HFFc6 (cell line): ENCODE results near the gene IL4I1. TPM values are rescaled to one million over a fixed set of nuclear protein-coding genes. Genes with fewer than 3 reads are reported as not detected.

Experiments
- DNase-seq: peaks from one replicate; pipeline ENCODE4 v3.0.0-alpha.2; 2018
- H3K27ac Mint-ChIP-seq: 2 replicates; pipeline ENCODE4 v1.8.0; 2020; ENCODE audit warnings: mild to moderate bottlenecking, mixed read lengths
- H3K27me3 Mint-ChIP-seq: 2 replicates; pipeline ENCODE4 v1.8.0; 2021; ENCODE audit warnings: mild to moderate bottlenecking, moderate library complexity, mixed read lengths; ENCODE audit not compliant: insufficient read depth
- H3K36me3 Mint-ChIP-seq: 2 replicates; pipeline ENCODE4 v1.8.0; 2021; ENCODE audit warnings: low read depth, mixed read lengths
- H3K4me1 Mint-ChIP-seq: 2 replicates; pipeline ENCODE4 v1.8.0; 2020; ENCODE audit warnings: low read depth, mixed read lengths
- H3K4me3 Mint-ChIP-seq: 2 replicates; pipeline ENCODE4 v1.8.0; 2020; ENCODE audit warnings: mild to moderate bottlenecking, moderate library complexity, mixed read lengths
- H3K9me3 Mint-ChIP-seq: 2 replicates; pipeline ENCODE4 v1.8.0; 2020; ENCODE audit warnings: mild to moderate bottlenecking, mixed read lengths
- total RNA-seq, 6 experiments: library from RNA; stranded (reverse); fragmentation: NEBNext Ultra II Directional; extraction: Animal tissue kit (Norgen Biotek cat#: 25700); gene quantifications; 2 replicates in 1 of 6; 3 replicates in 5 of 6; pipeline ENCODE4 v1.2.3, GENCODE V29; 2021
- TF ChIP-seq, protein P1 (sequence below): fragments of 200-600 bp; sonication (generic); IDR thresholded peaks from 2 replicates; pipeline ENCODE4 v1.5.0; 2021; ENCODE audit warnings: antibody characterized with exemption, mild to moderate bottlenecking

Gene IL4I1
- total RNA-seq, 6 experiments from 2014 or later: 0.24 to 0.48 (median 0.41) TPM; not detected in 1

DNA sequence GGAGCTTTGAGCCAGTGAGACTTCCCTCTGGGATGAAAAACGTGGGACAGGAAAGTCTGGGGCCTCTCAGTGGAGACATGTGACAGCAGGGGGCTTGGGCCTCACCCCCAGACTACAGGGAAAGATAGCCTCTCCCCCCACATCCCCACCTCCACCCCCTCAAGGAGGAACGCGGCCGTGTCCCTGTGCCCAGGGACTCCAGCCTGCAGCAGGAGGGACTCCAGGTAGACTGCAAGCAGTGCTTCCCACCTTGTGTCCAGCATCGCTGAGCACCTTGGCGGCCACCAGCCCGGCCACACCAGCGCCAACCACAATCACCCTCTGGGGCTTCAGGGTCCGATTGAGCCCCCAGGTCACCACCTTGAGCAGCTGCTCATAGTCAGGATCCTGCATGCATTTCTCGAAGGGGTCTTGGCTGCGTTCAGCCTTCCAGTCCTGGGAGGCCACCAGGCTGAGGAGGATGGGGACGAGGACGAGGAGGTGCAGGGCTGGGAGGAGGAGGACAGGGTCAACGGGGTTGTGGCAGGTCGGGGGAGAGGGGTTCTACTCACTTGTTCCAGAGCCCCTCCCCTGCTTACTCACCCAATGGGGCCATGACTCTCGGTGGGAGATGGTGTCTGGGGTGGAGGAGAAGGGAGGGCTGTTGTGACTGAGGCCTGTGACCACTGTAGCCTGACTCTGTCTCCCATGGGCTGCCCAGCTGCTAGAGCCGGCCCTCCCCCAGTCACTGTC, 955 bp downstream of the IL4I1 start:
- H3K36me3 Mint-ChIP-seq: no peaks in the 10 kb centered on the region

DNA sequence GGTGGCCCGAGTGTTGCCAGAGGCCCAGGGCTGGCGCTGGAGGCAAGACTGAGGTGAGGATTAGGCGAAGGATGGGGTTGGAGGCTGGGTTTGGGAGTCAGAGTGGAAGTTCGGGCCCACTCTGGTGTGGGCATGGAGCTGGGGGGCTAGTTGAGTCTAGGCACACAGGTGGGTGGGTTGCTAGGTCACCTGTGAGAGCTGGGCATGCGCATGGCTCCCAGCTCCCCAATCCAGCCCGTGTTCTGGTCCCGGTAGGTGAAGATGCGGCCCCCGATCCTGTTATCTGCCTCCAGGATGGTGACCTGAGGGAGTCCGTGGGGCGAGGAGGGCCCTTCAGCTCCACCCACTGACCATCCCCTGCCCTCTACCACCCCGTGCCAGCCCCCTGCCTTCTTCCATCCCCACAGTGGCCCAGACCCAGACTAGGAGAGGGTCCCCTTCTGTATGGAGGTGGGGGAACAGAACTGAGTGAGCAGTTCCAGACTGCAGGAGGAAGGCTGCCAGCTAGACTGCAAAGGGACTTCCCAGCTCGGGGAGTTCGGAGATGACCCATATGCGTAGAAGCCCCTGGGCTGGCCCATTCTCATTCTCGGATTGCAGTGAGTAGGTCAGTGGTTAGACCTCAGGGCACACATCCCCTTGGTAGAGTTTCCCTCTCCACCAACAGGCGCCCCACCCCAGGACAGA, 1.7 kb downstream of the IL4I1 start:
- TF ChIP-seq, protein P1, sequence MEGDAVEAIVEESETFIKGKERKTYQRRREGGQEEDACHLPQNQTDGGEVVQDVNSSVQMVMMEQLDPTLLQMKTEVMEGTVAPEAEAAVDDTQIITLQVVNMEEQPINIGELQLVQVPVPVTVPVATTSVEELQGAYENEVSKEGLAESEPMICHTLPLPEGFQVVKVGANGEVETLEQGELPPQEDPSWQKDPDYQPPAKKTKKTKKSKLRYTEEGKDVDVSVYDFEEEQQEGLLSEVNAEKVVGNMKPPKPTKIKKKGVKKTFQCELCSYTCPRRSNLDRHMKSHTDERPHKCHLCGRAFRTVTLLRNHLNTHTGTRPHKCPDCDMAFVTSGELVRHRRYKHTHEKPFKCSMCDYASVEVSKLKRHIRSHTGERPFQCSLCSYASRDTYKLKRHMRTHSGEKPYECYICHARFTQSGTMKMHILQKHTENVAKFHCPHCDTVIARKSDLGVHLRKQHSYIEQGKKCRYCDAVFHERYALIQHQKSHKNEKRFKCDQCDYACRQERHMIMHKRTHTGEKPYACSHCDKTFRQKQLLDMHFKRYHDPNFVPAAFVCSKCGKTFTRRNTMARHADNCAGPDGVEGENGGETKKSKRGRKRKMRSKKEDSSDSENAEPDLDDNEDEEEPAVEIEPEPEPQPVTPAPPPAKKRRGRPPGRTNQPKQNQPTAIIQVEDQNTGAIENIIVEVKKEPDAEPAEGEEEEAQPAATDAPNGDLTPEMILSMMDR: no peak

More for the DNA sequence above, 955 bp downstream of the IL4I1 start:
- DNase-seq: no peak
- H3K27me3 Mint-ChIP-seq: peaks cover 9% of the 10 kb centered on the region
- H3K9me3 Mint-ChIP-seq: no peaks in the 10 kb centered on the region
- TF ChIP-seq, protein P1: no peak
- H3K4me3 Mint-ChIP-seq: no peak overlapping the region
- no peak overlapping the region; the same call in 1 of the 2 replicates for H3K27ac Mint-ChIP-seq
- H3K4me1 Mint-ChIP-seq: peaks cover 20% of the 10 kb centered on the region

DNA sequence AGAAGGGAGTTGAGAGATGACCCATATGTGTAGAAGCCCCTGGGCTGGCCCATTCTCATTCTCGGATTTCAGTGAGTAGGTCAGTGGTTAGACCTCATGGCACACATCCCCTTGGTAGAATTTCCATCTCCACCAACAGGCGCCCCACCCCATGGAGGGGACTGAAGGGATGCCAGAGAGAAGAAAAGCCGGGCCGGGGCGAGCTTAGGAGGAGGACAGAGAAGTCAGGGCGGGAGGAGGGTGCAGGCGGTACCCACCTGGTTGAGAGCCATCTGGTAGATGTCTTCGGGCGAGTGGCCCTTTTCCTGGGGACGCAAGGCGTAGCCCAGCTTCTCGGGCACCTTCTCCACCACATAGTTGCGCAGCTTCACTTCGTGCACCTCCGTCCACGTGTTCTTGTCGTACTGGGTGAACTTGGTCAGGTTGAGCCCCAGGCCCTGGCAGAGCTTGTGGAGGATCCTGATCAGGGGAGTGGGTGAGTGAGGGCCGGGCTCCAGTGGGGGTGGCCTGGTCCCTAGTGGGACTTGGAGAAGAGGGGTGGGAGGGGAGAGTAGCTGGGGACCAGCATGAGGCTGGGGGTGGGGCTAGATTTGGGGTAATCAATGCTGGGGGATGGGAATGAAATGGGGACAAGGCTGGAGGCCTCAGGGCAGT, 2.5 kb downstream of the IL4I1 start:
- Mint-ChIP-seq H3K27ac (no peak overlapping the region), H3K4me3 (no peak overlapping the region), H3K36me3 (no peaks in the 10 kb centered on the region), H3K9me3 (no peaks in the 10 kb centered on the region), H3K27me3 (peaks cover 9% of the 10 kb centered on the region), H3K4me1 (peaks cover 20% of the 10 kb centered on the region)
- TF ChIP-seq, protein P1: no peak
- DNase-seq: no peak

More for the DNA sequence above, 1.7 kb downstream of the IL4I1 start:
- DNase-seq: no peak
- no peaks in the 10 kb centered on the region for H3K36me3 Mint-ChIP-seq
- no peaks in the 10 kb centered on the region for H3K9me3 Mint-ChIP-seq
- H3K27ac Mint-ChIP-seq: no peak overlapping the region
- H3K4me1 Mint-ChIP-seq: peaks cover 20% of the 10 kb centered on the region
- H3K4me3 Mint-ChIP-seq: no peak overlapping the region
- H3K27me3 Mint-ChIP-seq: peaks cover 9% of the 10 kb centered on the region

DNA sequence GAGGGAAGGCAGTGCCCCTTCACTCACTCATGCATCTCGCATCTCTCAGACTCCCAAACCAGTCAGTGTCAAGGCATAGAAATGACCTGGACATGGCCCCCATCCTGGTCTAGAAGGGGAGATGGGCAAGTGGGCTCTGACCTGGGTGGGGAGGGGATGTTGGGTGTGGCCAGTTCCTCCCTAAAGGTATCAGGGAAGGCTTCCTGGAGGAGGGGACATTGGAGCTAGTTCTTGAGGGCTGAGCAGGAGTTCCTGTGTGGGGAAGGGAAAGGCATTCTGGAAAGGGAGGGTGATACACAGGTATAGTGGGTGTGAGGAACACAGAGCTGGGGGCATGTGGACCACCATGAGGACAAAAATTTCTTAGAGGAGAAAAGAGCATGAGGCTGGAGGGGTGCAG, 4.0 kb downstream of the IL4I1 start:
- no peak overlapping the region for H3K27ac Mint-ChIP-seq
- H3K36me3 Mint-ChIP-seq: no peaks in the 10 kb centered on the region
- peaks cover 11% of the 10 kb centered on the region for H3K27me3 Mint-ChIP-seq
- peaks cover 16% of the 10 kb centered on the region for H3K4me1 Mint-ChIP-seq
- H3K4me3 Mint-ChIP-seq: no peak overlapping the region
- TF ChIP-seq, protein P1: no peak
- no peaks in the 10 kb centered on the region for H3K9me3 Mint-ChIP-seq
- no peak for DNase-seq

DNA sequence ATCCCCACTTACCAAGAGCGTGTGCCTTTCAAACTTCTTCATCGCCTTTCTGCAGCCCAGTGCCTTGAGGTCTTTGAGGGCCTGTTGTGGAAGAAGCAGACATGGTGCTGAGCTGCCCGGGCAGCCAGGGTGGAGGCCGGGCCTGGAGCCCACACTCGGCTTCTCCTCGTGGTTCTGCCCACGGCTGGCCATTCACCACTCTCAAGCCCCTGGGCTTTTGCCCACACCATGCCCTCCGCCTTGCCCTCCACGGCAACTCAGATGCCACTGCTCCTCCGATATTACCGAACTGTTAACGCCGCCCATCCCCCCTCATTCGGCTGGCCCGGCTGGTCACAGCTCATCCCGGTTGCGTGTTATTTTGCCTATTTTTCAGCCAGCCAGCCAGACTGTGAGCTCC, 5.3 kb downstream of the IL4I1 start:
- Mint-ChIP-seq H3K36me3 (no peaks in the 10 kb centered on the region), H3K4me1 (peaks cover 3% of the 10 kb centered on the region), H3K27ac (no peak overlapping the region), H3K27me3 (peaks cover 10% of the 10 kb centered on the region), H3K4me3 (no peak overlapping the region; the same call in 1 of the 2 replicates), H3K9me3 (no peaks in the 10 kb centered on the region)
- TF ChIP-seq, protein P1: no peak
- DNase-seq: no peak
